ENCODE data around the gene IL22RA2.

GRCh38 chr6:137191670-137192069 is 18.2 kb upstream of the IL22RA2 start:
- TF ChIP-seq CTCF (IDR thresholded peaks at IDR 0.05; ENCODE audit: low read depth, low read length, missing input control) (no peak), MAX (IDR thresholded peaks at IDR 0.05) (no peak), ATF3 (IDR thresholded peaks at IDR 0.05) (no peak), YY1 (IDR thresholded peaks at IDR 0.05) (no peak), JUND (IDR thresholded peaks at IDR 0.05) (no peak), TAF1 (conservative IDR thresholded peaks at IDR 0.05) (no peak), GABPA (IDR thresholded peaks at IDR 0.05 in 1 of 2, conservative IDR thresholded peaks at IDR 0.05 in 1 of 2) (no peak), REST (IDR thresholded peaks at IDR 0.05) (no peak)
